Left ventricle myocardium inferior (tissue), 1 donor: ENCODE data around the gene MAP2K2. TPM values are rescaled to one million over a fixed set of nuclear protein-coding genes. Genes with fewer than 3 reads are reported as not detected.
A peak's percentile ranks its signal among the peaks of the same experiment; 100 is the strongest.
"Not testable (repeated sequence)": the region's sequence is repeated elsewhere in the genome, so short reads cannot be mapped to it uniquely, and the experiment has no call there.

Experiments used
- DNase-seq: peaks from one replicate; pipeline ENCODE4 v3.0.0-alpha.2; 2020
- H3K27ac ChIP-seq: fragments of 200-600 bp; replicated peaks from 2 replicates; pipeline ENCODE4 v1.8.0; 2021
- H3K27me3 ChIP-seq: fragments of 200-600 bp; 2 replicates; pipeline ENCODE4 v1.8.0; 2021; ENCODE audit warnings: low read depth
- H3K36me3 ChIP-seq: fragments of 200-600 bp; 2 replicates; pipeline ENCODE4 v1.8.0; 2021
- H3K4me1 ChIP-seq: fragments of 200-600 bp; 2 replicates; pipeline ENCODE4 v1.8.0; 2021
- H3K4me3 ChIP-seq: fragments of 200-600 bp; 2 replicates; pipeline ENCODE4 v1.8.0; 2021; ENCODE audit warnings: mild to moderate bottlenecking, moderate library complexity
- H3K9me3 ChIP-seq: fragments of 200-600 bp; replicated peaks from 2 replicates; pipeline ENCODE4 v1.8.0; 2021
- CTCF ChIP-seq: fragments of 200-600 bp; IDR thresholded peaks from 2 replicates; pipeline ENCODE4 v1.8.0; 2021; ENCODE audit warnings: antibody characterized with exemption, mild to moderate bottlenecking, borderline replicate concordance
- intact Hi-C: fragments of 100-400 bp; cut with micrococcal nuclease; formaldehyde crosslinking; loops from one replicate; pipeline ENCODE4 v1.11.0; 2022
- long read RNA-seq: library from polyadenylated mRNA; unstranded; transcript quantifications from one replicate; pipeline ENCODE4 v2.0.0, GENCODE V29; 2021
- total RNA-seq: library from RNA; stranded (reverse); fragmentation: NEBNext Ultra II Directional; extraction: Animal tissue kit (Norgen Biotek cat#: 25700); gene quantifications from one replicate; pipeline ENCODE4 v1.2.1, GENCODE V29; 2021
- donor health status: DM: no; HTN: yes; CAD: no; lungs with severe emphysema.

Gene MAP2K2
- 129 TPM for total RNA-seq
- long read RNA-seq, transcript MAP2K2-201 (11 exons, 1,734 nt), result major isoform, 392 of 519 reads
- long read RNA-seq, partial matches to known transcripts, result 39 of 519 reads
- long read RNA-seq, other reads (novel, unspliced or antisense), result 88 of 519 reads

- Histone ChIP-seq H3K4me3 (peak within 1 kb of the TSS; percentile 83), H3K36me3 (no peaks in the 10 kb centered on the region), H3K27me3 (no peaks in the 10 kb centered on the region), H3K27ac (peak within 1 kb of the TSS; percentile 81), H3K9me3 (no peaks in the 10 kb centered on the region), H3K4me1 (peaks cover 27% of the 10 kb centered on the region)
- DNase-seq, result peak; percentile 94
- intact Hi-C loops, result no loop called here
- no peak for TF ChIP-seq CTCF
Observed at GRCh38 chr19:4123615-4124568, at the start of gene MAP2K2. Gene MAP2K2 (minus strand): TSS chr19:4124122. CDS start chr19:4123875, 247 bp downstream.

DNA sequence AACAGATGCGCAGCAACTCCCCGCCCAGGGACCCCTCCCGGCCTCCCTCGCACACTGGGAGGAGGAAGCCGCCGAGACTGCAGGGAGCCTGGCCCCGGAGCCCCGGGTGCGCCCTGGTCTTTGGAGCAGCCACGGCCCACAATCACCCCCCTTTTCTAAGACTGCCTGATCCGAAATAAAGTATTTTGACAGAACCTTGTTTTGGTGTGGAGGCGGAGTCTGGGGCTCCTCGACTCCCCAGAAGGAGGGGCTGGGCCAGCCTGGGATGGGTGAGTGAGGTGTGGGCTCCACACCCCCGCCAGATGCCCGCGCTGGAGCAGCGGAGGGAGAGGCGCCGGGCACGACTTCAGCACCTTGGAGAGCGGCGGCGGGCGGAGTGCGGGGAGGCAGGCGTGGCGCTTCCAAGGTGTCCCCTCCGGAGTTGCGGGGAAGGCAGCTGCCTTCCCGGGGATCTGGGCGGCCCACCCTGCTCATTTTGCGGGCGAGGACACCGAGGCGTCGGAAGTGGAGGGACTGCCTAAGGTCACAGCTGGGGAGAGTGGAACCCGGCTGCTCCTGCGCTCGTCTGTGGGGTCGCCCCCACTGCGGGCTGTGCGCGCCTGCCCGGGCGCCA is 49.0 kb upstream of the MAP2K2 start:
- H3K4me3 ChIP-seq, result no peak overlapping the region
- peaks cover 32% of the 10 kb centered on the region for H3K36me3 ChIP-seq
- no peaks in the 10 kb centered on the region for H3K9me3 ChIP-seq
- H3K27ac ChIP-seq, result no peak overlapping the region
- H3K27me3 ChIP-seq, result peaks cover 41% of the 10 kb centered on the region
- DNase-seq, result peak; percentile 47
- TF ChIP-seq CTCF, result no peak
- H3K4me1 ChIP-seq, result peaks cover 6% of the 10 kb centered on the region
- intact Hi-C loops, result no loop called here

DNA sequence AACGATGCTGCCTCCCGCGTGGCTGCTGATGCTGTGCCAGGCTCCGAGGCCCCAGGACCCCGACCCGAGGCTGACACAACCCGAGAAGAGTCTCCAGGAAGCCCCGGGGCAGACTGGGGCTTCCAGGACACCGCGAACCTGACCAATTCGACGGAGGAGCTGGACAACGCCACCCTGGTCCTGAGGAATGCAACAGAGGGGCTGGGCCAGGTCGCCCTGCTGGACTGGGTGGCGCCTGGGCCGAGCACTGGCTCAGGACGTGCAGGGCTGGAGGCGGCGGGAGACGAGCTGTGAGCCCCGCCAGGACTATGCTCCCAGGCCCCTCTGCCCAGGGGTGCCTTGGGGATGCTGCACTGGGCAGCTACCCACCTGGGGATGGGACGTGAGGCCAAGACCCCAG is 47.8 kb upstream of the MAP2K2 start:
- no peak for DNase-seq
- H3K27me3 ChIP-seq, result peaks cover 46% of the 10 kb centered on the region
- H3K9me3 ChIP-seq, result no peaks in the 10 kb centered on the region
- intact Hi-C loops, result no loop called here
- peaks cover 6% of the 10 kb centered on the region for H3K4me1 ChIP-seq
- H3K4me3 ChIP-seq, result no peak overlapping the region
- TF ChIP-seq CTCF, result no peak
- H3K27ac ChIP-seq, result no peak overlapping the region
- peaks cover 22% of the 10 kb centered on the region for H3K36me3 ChIP-seq

GRCh38 chr19:4164262-4164661 is 40.3 kb upstream of the MAP2K2 start:
- Histone ChIP-seq H3K4me1 (no peaks in the 10 kb centered on the region), H3K36me3 (no peaks in the 10 kb centered on the region), H3K9me3 (no peaks in the 10 kb centered on the region), H3K4me3 (no peak overlapping the region), H3K27ac (no peak overlapping the region), H3K27me3 (peaks cover 71% of the 10 kb centered on the region)
- DNase-seq, result no peak
- no peak for TF ChIP-seq CTCF
- intact Hi-C loops, result no loop called here

GRCh38 chr19:4161415-4162077 is 37.6 kb upstream of the MAP2K2 start:
- peaks cover 68% of the 10 kb centered on the region for H3K27me3 ChIP-seq
- H3K4me3 ChIP-seq, result no peak overlapping the region
- intact Hi-C loops, result no loop called here
- no peaks in the 10 kb centered on the region for H3K36me3 ChIP-seq
- H3K9me3 ChIP-seq, result no peaks in the 10 kb centered on the region
- no peak for TF ChIP-seq CTCF
- H3K4me1 ChIP-seq, result no peaks in the 10 kb centered on the region
- H3K27ac ChIP-seq, result no peak overlapping the region
- DNase-seq, result no peak

- DNase-seq, H3K36me3 ChIP-seq, intact Hi-C loops, H3K4me3 ChIP-seq, H3K27ac ChIP-seq, H3K4me1 ChIP-seq, H3K9me3 ChIP-seq: not testable (repeated sequence)
- H3K27me3 ChIP-seq, result peaks cover 61% of the 10 kb centered on the region
Observed at GRCh38 chr19:4157971-4158370, 34.0 kb upstream of the MAP2K2 start.
